DMS53 treated with DMSO at 0.1 percent for 48 hours (cell line): ENCODE measurements around the gene HTR3A.
A peak's percentile ranks its signal among the peaks of the same experiment; 100 is the strongest.
"Not testable (repeated sequence)": the region's sequence is repeated elsewhere in the genome, so short reads cannot be mapped to it uniquely, and the experiment has no call there.

Experiments used
- DNase-seq: peaks from one replicate; lab custom pipeline; 2025; ENCODE audit not compliant: unreplicated experiment; lab: John Stamatoyannopoulos, UW

HTR3A gene

GRCh38 chr11:113974741-113975470, at the start of gene HTR3A:
HTR3A (plus strand) TSS chr11:113975108; CDS start chr11:113975326, 218 bp downstream.
- DNase-seq, result peak; percentile 89

GRCh38 chr11:113926273-113927197, 48.4 kb upstream of the HTR3A start:
- no peak for DNase-seq

GRCh38 chr11:113928311-113928710, 46.6 kb upstream of the HTR3A start:
- DNase-seq, result no peak

- DNase-seq, result no peak
Measured at GRCh38 chr11:113932788-113933187, 42.1 kb upstream of the HTR3A start.

GRCh38 chr11:113934193-113934592, 40.7 kb upstream of the HTR3A start:
- not testable (repeated sequence) for DNase-seq

GRCh38 chr11:113934761-113935160, 40.1 kb upstream of the HTR3A start:
- no peak for DNase-seq

GRCh38 chr11:113935858-113936257, 39.0 kb upstream of the HTR3A start:
- DNase-seq, result no peak

- no peak for DNase-seq
Measured at GRCh38 chr11:113937918-113938317, 37.0 kb upstream of the HTR3A start.

GRCh38 chr11:113942256-113942655, 32.7 kb upstream of the HTR3A start:
- no peak for DNase-seq

GRCh38 chr11:113946162-113946561, 28.7 kb upstream of the HTR3A start:
- not testable (repeated sequence) for DNase-seq

GRCh38 chr11:113947994-113948393, 26.9 kb upstream of the HTR3A start:
- no peak for DNase-seq

GRCh38 chr11:113949891-113950290, 25.0 kb upstream of the HTR3A start:
- DNase-seq, result no peak

- DNase-seq, result no peak
Measured at GRCh38 chr11:113951537-113951936, 23.4 kb upstream of the HTR3A start.

- DNase-seq, result no peak
Measured at GRCh38 chr11:113952070-113952469, 22.8 kb upstream of the HTR3A start.

GRCh38 chr11:113952588-113952987, 22.3 kb upstream of the HTR3A start:
- no peak for DNase-seq

- no peak for DNase-seq
Measured at GRCh38 chr11:113954235-113954634, 20.7 kb upstream of the HTR3A start.

- no peak for DNase-seq
Measured at GRCh38 chr11:113956986-113957385, 17.9 kb upstream of the HTR3A start.

GRCh38 chr11:113960702-113961330, 14.1 kb upstream of the HTR3A start:
- no peak for DNase-seq

GRCh38 chr11:113967361-113967760, 7.5 kb upstream of the HTR3A start:
- DNase-seq, result no peak

GRCh38 chr11:113971506-113972195, 3.3 kb upstream of the HTR3A start:
- no peak for DNase-seq

GRCh38 chr11:113977071-113977490, 2.2 kb downstream of the HTR3A start:
- DNase-seq, result no peak
